DND-41 (cell line): Measurements from ENCODE around the gene GOLIM4.

Source experiments
- ATAC-seq: fragments of 200-7000 bp; cut with Tn5 transposase; 3 replicates; pipeline ENCODE4 v1.9.1; 2021; ENCODE audit warnings: low read depth; ENCODE audit not compliant: insufficient read depth
- DNase-seq: peaks from one replicate; pipeline ENCODE4 v3.0.0-alpha.2; 2020
- H2AFZ ChIP-seq: 2 replicates; pipeline ENCODE4 v1.6.0; 2012; ENCODE audit warnings: low read depth, low read length
- H3K27ac ChIP-seq: 2 replicates; pipeline ENCODE4 v1.5.1; 2012; ENCODE audit warnings: low read length, inconsistent platforms
- H3K27me3 ChIP-seq: fragments of 200-600 bp; sonication (generic); 2 replicates; pipeline ENCODE4 v1.6.0; 2012; ENCODE audit warnings: low read length, mild to moderate bottlenecking, inconsistent platforms; ENCODE audit not compliant: insufficient read depth, poor library complexity
- H3K36me3 ChIP-seq: 2 replicates; pipeline ENCODE4 v1.5.1; 2012; ENCODE audit warnings: low read length, inconsistent platforms; ENCODE audit not compliant: insufficient read depth
- H3K4me1 ChIP-seq: 2 replicates; pipeline ENCODE4 v1.5.1; 2012; ENCODE audit warnings: mild to moderate bottlenecking, low read length; ENCODE audit not compliant: insufficient read depth
- H3K4me2 ChIP-seq: 2 replicates; pipeline ENCODE4 v1.6.0; 2012; ENCODE audit warnings: mild to moderate bottlenecking, moderate library complexity, low read length, inconsistent platforms; ENCODE audit not compliant: insufficient read depth
- H3K4me3 ChIP-seq, 2 experiments: fragments of 200-600 bp in 1 of 2; shearing (Covaris generic) in 1 of 2; 2 replicates each; pipeline ENCODE4 v1.5.1; 2012 to 2016; ENCODE audit warnings: inconsistent platforms in 2 of 2, low read length in 2 of 2, mild to moderate bottlenecking in 2 of 2, low read depth in 1 of 2, moderate library complexity in 1 of 2
- H3K79me2 ChIP-seq: 2 replicates; pipeline ENCODE4 v1.6.0; 2012; ENCODE audit warnings: low read length, inconsistent platforms; ENCODE audit not compliant: insufficient read depth
- H3K9ac ChIP-seq: 2 replicates; pipeline ENCODE4 v1.6.0; 2012; ENCODE audit warnings: low read depth, mild to moderate bottlenecking, inconsistent platforms, low read length, moderate library complexity
- H3K9me3 ChIP-seq: 2 replicates; pipeline ENCODE4 v1.5.1; 2012; ENCODE audit warnings: low read length, moderate library complexity, mild to moderate bottlenecking, inconsistent platforms; ENCODE audit not compliant: insufficient read depth, severe bottlenecking
- H4K20me1 ChIP-seq: 2 replicates; pipeline ENCODE4 v1.6.0; 2012; ENCODE audit warnings: low read length; ENCODE audit not compliant: insufficient read depth
- CTCF ChIP-seq: IDR thresholded peaks from 2 replicates; pipeline ENCODE4 v1.5.1; 2012; ENCODE audit warnings: borderline replicate concordance, low read length, moderate library complexity, mild to moderate bottlenecking; ENCODE audit not compliant: poor library complexity, severe bottlenecking; ENCODE audit errors: extremely low read depth
- EZH2 ChIP-seq: IDR thresholded peaks from 3 replicates; pipeline ENCODE4 v1.6.1; 2012; ENCODE audit warnings: borderline replicate concordance, low read depth, mild to moderate bottlenecking, moderate library complexity, low read length, inconsistent platforms; ENCODE audit not compliant: severe bottlenecking

The GOLIM4 gene

GRCh38 chr3:167978071-167978470 lies 117.7 kb downstream of the GOLIM4 start:
- H3K27ac ChIP-seq: no peak overlapping the region
- TF ChIP-seq EZH2 (no peak), CTCF (no peak)
- no peaks in the 10 kb centered on the region for H3K9me3 ChIP-seq
- no peaks in the 10 kb centered on the region for H3K27me3 ChIP-seq
- H3K79me2 ChIP-seq: no peaks in the 10 kb centered on the region
- no peak overlapping the region for H3K4me2 ChIP-seq
- no peak for ATAC-seq
- no peaks in the 10 kb centered on the region for H4K20me1 ChIP-seq
- no peak overlapping the region for H2AFZ ChIP-seq
- no peak overlapping the region for H3K9ac ChIP-seq
- no peak overlapping the region for H3K4me3 ChIP-seq
- DNase-seq: no peak
- H3K4me1 ChIP-seq: no peaks in the 10 kb centered on the region
- no peaks in the 10 kb centered on the region for H3K36me3 ChIP-seq

DNA sequence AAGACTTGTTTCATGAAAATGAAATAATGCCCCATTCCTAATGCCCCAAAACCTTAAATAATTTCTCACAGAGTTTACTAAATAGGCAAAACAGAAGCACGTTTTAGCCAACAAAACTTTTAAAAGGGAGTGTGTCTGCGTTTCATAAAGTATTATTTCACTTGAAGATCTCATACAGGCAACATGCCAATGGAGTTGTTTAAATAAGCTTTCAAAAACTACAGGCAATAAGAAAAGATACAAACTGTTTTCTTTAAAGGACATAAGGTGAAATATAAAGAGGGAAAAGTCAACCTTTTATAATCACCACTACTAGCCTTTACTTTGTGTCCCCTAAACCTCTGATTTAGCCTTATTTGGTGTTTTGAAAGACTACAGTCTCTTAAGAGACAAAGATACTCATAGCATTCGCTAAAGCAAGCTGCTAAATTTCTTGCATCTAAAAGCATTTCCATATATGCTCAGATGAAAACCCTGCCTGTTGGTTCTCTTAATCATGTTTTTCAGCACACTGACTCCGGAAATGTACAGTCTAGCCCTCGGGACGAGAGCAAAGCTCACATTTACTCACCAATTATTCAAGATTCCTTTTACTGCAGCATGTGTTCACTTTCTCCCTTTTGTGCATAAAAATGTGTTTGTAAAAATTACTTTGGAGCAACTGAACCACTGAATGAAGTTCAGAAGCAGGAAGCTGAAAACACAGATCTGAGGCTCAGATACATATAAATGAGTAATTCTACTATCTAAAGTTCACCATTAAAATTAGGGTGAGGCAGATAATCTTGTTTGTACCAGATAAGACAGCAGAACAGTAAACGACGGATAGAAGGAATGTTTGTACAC lies 119.0 kb downstream of the GOLIM4 start:
- TF ChIP-seq CTCF: no peak
- no peak for TF ChIP-seq EZH2
- DNase-seq (no peak), ATAC-seq (no peak)
- Histone ChIP-seq H2AFZ (no peak overlapping the region), H3K36me3 (no peaks in the 10 kb centered on the region), H3K4me2 (no peak overlapping the region), H3K27me3 (no peaks in the 10 kb centered on the region), H3K4me1 (no peaks in the 10 kb centered on the region), H3K9ac (no peak overlapping the region), H3K4me3 (no peak overlapping the region), H4K20me1 (no peaks in the 10 kb centered on the region), H3K79me2 (no peaks in the 10 kb centered on the region), H3K27ac (no peak overlapping the region), H3K9me3 (no peaks in the 10 kb centered on the region)

DNA sequence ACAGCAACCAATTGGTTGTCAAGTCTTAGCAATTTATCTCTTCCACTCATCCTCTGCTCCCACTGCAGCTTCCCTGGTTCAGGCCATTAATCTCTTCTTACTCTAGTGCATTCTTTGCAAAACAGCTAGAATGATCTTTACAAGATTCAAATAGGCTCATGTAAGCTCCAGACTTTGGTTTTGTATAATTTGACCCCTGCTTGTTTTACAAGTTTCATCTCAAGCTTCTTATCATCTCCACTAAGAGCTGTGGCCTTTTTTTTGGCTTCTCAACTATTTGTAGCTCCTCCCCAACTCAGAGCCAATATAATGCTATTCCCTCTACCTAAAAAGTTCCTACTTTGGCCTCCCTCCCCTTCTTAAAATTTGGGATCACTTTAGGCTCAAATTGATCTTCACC lies 121.8 kb downstream of the GOLIM4 start:
- no peak overlapping the region for H3K4me2 ChIP-seq
- DNase-seq (no peak), ATAC-seq (no peak)
- H3K4me1 ChIP-seq: no peaks in the 10 kb centered on the region
- H3K79me2 ChIP-seq: no peaks in the 10 kb centered on the region
- H3K9me3 ChIP-seq: no peaks in the 10 kb centered on the region
- H3K27ac ChIP-seq: no peak overlapping the region
- no peak overlapping the region for H2AFZ ChIP-seq
- no peaks in the 10 kb centered on the region for H3K36me3 ChIP-seq
- no peak for TF ChIP-seq EZH2
- TF ChIP-seq CTCF: no peak
- H4K20me1 ChIP-seq: no peaks in the 10 kb centered on the region
- no peaks in the 10 kb centered on the region for H3K27me3 ChIP-seq
- H3K4me3 ChIP-seq: no peak overlapping the region
- no peak overlapping the region for H3K9ac ChIP-seq
